IMR-90 (cell line): ENCODE results near the gene LATS2.

Experiments
- CHD1 ChIP-seq: IDR thresholded peaks from 2 replicates; pipeline ENCODE4 v1.6.1; 2012; ENCODE audit warnings: low read depth, low read length, improper control_type of control experiment
- ELK1 ChIP-seq: fragments of 150-350 bp; IDR thresholded peaks from 2 replicates; pipeline ENCODE4 v1.6.1; 2016; ENCODE audit warnings: low read depth, mild to moderate bottlenecking, low read length, moderate library complexity, borderline replicate concordance
- RCOR1 ChIP-seq: IDR thresholded peaks from 2 replicates; pipeline ENCODE4 v1.6.1; 2012; ENCODE audit warnings: mild to moderate bottlenecking, low read length, improper control_type of control experiment; ENCODE audit not compliant: insufficient replicate concordance
- TF ChIP-seq, protein P1 (sequence below): conservative IDR thresholded peaks from 2 replicates; pipeline ENCODE4 v1.5.1; 2012; ENCODE audit warnings: mild to moderate bottlenecking, low read depth, low read length, improper control_type of control experiment

- TF ChIP-seq, protein P1, sequence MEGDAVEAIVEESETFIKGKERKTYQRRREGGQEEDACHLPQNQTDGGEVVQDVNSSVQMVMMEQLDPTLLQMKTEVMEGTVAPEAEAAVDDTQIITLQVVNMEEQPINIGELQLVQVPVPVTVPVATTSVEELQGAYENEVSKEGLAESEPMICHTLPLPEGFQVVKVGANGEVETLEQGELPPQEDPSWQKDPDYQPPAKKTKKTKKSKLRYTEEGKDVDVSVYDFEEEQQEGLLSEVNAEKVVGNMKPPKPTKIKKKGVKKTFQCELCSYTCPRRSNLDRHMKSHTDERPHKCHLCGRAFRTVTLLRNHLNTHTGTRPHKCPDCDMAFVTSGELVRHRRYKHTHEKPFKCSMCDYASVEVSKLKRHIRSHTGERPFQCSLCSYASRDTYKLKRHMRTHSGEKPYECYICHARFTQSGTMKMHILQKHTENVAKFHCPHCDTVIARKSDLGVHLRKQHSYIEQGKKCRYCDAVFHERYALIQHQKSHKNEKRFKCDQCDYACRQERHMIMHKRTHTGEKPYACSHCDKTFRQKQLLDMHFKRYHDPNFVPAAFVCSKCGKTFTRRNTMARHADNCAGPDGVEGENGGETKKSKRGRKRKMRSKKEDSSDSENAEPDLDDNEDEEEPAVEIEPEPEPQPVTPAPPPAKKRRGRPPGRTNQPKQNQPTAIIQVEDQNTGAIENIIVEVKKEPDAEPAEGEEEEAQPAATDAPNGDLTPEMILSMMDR = no peak
- TF ChIP-seq CHD1 (no peak), ELK1 (no peak), RCOR1 (no peak)
Observed at GRCh38 chr13:20977394-20977793, 84.0 kb downstream of the LATS2 start.
